ENCODE results near the gene MBOAT2. TPM values are rescaled to one million over a fixed set of nuclear protein-coding genes. Genes with fewer than 3 reads are reported as not detected.

MBOAT2 gene
- polyA plus RNA-seq, 1 donor from 2014 or later, result 205 TPM

- H3K4me3 ChIP-seq (ENCODE audit: low read length), result no peak overlapping the region
- no peak overlapping the region for H3K4me2 ChIP-seq (ENCODE audit: low read length)
- no peaks in the 10 kb centered on the region for H3K9me2 ChIP-seq (ENCODE audit: insufficient read depth, low read length)
- no peak overlapping the region for H3K9ac ChIP-seq (ENCODE audit: low read length)
- no peak overlapping the region for H3K27ac ChIP-seq (ENCODE audit: low read length)
- no peaks in the 10 kb centered on the region for H3F3A ChIP-seq (ENCODE audit: insufficient read depth, low read length, poor library complexity, severe bottlenecking)
- H3K27me3 ChIP-seq (ENCODE audit: insufficient read depth, low read depth, low read length), result no peaks in the 10 kb centered on the region
- H3K9me3 ChIP-seq (ENCODE audit: low read length), result no peaks in the 10 kb centered on the region
- H2AFZ ChIP-seq (ENCODE audit: low read depth, low read length), result no peak overlapping the region
- peaks cover 62% of the 10 kb centered on the region for H3K79me2 ChIP-seq (replicated peaks; ENCODE audit: insufficient read depth, low read length)
- H3K36me3 ChIP-seq (ENCODE audit: insufficient read depth, low read length), result no peaks in the 10 kb centered on the region
- H4K20me1 ChIP-seq (ENCODE audit: insufficient read depth), result no peaks in the 10 kb centered on the region
- TF ChIP-seq POLR2AphosphoS5 (IDR thresholded peaks at IDR 0.05), result no peak
- no peak for TF ChIP-seq MXI1 (conservative IDR thresholded peaks at IDR 0.05; ENCODE audit: poor library complexity, severe bottlenecking)
- no peak for TF ChIP-seq SMC3 (conservative IDR thresholded peaks at IDR 0.05; ENCODE audit: poor library complexity)
- TF ChIP-seq EP300 (conservative IDR thresholded peaks at IDR 0.05; ENCODE audit: poor library complexity, severe bottlenecking), result no peak
These were observed 18.6 kb downstream of the MBOAT2 start for GRCh38 chr2:8984855-8985254.

GRCh38 chr2:8984157-8984556, 19.3 kb downstream of the MBOAT2 start:
- H3K27ac ChIP-seq (ENCODE audit: low read length), result no peak overlapping the region
- peaks cover 65% of the 10 kb centered on the region for H3K79me2 ChIP-seq (replicated peaks; ENCODE audit: insufficient read depth, low read length)

More at GRCh38 chr2:8984157-8984556, 19.3 kb downstream of the MBOAT2 start:
- H4K20me1 ChIP-seq (ENCODE audit: insufficient read depth), result no peaks in the 10 kb centered on the region
- no peak overlapping the region for H3K9ac ChIP-seq (ENCODE audit: low read length)
- H3K27me3 ChIP-seq (ENCODE audit: insufficient read depth, low read depth, low read length), result no peaks in the 10 kb centered on the region
- TF ChIP-seq SMC3 (conservative IDR thresholded peaks at IDR 0.05; ENCODE audit: poor library complexity) (no peak), MXI1 (conservative IDR thresholded peaks at IDR 0.05; ENCODE audit: poor library complexity, severe bottlenecking) (no peak), CTCF (IDR thresholded peaks at IDR 0.05; ENCODE audit: poor library complexity, severe bottlenecking) (no peak), TAF1 (IDR thresholded peaks at IDR 0.05; ENCODE audit: low read depth) (no peak), EZH2 (IDR thresholded peaks at IDR 0.05; ENCODE audit: borderline replicate concordance, insufficient read depth, low read length, poor library complexity, severe bottlenecking) (no peak), EP300 (conservative IDR thresholded peaks at IDR 0.05; ENCODE audit: poor library complexity, severe bottlenecking) (no peak), REST (IDR thresholded peaks at IDR 0.05; ENCODE audit: borderline replicate concordance) (no peak), POLR2AphosphoS5 (IDR thresholded peaks at IDR 0.05) (no peak), RAD21 (conservative IDR thresholded peaks at IDR 0.05) (no peak)
- no peak overlapping the region for H2AFZ ChIP-seq (ENCODE audit: low read depth, low read length)
- no peaks in the 10 kb centered on the region for H3K9me2 ChIP-seq (ENCODE audit: insufficient read depth, low read length)
- H3K9me3 ChIP-seq (ENCODE audit: low read length), result no peaks in the 10 kb centered on the region
- H3F3A ChIP-seq (ENCODE audit: insufficient read depth, low read length, poor library complexity, severe bottlenecking), result no peaks in the 10 kb centered on the region
- H3K4me2 ChIP-seq (ENCODE audit: low read length), result no peak overlapping the region
- no peak overlapping the region for H3K4me3 ChIP-seq (ENCODE audit: low read length)
- no peaks in the 10 kb centered on the region for H3K36me3 ChIP-seq (ENCODE audit: insufficient read depth, low read length)
